SK-N-SH (cell line): ENCODE results near the gene CRYM.

Experiments
- POLR2AphosphoS5 ChIP-seq: IDR thresholded peaks from 2 replicates; pipeline ENCODE4 v1.6.1; 2012; ENCODE audit warnings: low read depth, low read length
- TF ChIP-seq, protein P1 (sequence below): fragments of 200-600 bp; sonication (generic); IDR thresholded peaks from 2 replicates; pipeline ENCODE4 v1.6.1; 2017; ENCODE audit warnings: antibody characterized with exemption, mild to moderate bottlenecking, moderate library complexity

DNA sequence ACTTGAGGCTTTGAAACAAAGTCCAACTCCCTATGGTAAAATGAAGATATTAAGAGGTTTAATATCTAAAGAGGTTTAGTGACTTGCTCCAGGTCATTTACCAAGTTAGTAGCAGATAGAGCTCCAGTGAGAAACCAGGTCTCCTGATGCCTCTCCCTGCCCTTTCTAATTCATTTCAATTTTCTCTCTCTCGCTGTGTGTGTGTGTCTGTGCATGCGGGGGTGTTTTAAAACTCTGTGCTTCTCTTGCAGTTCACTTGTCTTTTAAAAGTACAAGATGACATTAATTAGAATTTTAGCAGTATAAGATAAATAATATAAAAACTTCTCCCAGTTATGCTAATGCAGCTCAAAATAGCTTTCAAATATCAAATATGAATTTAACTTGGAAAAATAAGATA, 58.5 kb downstream of the CRYM start:
- no peak for TF ChIP-seq POLR2AphosphoS5
- TF ChIP-seq, protein P1, sequence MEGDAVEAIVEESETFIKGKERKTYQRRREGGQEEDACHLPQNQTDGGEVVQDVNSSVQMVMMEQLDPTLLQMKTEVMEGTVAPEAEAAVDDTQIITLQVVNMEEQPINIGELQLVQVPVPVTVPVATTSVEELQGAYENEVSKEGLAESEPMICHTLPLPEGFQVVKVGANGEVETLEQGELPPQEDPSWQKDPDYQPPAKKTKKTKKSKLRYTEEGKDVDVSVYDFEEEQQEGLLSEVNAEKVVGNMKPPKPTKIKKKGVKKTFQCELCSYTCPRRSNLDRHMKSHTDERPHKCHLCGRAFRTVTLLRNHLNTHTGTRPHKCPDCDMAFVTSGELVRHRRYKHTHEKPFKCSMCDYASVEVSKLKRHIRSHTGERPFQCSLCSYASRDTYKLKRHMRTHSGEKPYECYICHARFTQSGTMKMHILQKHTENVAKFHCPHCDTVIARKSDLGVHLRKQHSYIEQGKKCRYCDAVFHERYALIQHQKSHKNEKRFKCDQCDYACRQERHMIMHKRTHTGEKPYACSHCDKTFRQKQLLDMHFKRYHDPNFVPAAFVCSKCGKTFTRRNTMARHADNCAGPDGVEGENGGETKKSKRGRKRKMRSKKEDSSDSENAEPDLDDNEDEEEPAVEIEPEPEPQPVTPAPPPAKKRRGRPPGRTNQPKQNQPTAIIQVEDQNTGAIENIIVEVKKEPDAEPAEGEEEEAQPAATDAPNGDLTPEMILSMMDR: no peak
